HCT116 (cell line): Measurements from ENCODE around the gene CCDC158.

Experiments used
- CTCF ChIP-seq, 3 experiments: fragments of 200-600 bp in 1 of 3; sonication (generic) in 1 of 3; IDR thresholded peaks in 2 of 3; conservative IDR thresholded peaks in 1 of 3; 2 replicates each; pipeline ENCODE4 v1.5.1; 2012 to 2017; ENCODE audit warnings: low read depth in 2 of 3, low read length in 2 of 3, antibody characterized with exemption in 1 of 3, borderline replicate concordance in 1 of 3, control low read depth in 1 of 3, mild to moderate bottlenecking in 1 of 3, mixed read lengths in 1 of 3, mixed run types in 1 of 3, moderate library complexity in 1 of 3; ENCODE audit not compliant: insufficient read depth in 1 of 3
- MAX ChIP-seq: IDR thresholded peaks from 2 replicates; pipeline ENCODE4 v1.6.1; 2012
- POLR2A ChIP-seq: IDR thresholded peaks from 2 replicates; pipeline ENCODE4 v1.7.0; 2011; ENCODE audit warnings: borderline replicate concordance; ENCODE audit not compliant: insufficient read depth, insufficient read length; ENCODE audit errors: extremely low read depth
- RAD21 ChIP-seq: IDR thresholded peaks from 2 replicates; pipeline ENCODE4 v1.6.1; 2012; ENCODE audit warnings: low read depth, mild to moderate bottlenecking
- REST ChIP-seq: IDR thresholded peaks from 2 replicates; pipeline ENCODE4 v1.6.1; 2012; ENCODE audit warnings: low read depth
- TCF7L2 ChIP-seq: IDR thresholded peaks from 2 replicates; pipeline ENCODE4 v1.7.0; 2011; ENCODE audit warnings: borderline replicate concordance, inconsistent platforms; ENCODE audit not compliant: insufficient read depth, insufficient read length; ENCODE audit errors: extremely low read depth
- YY1 ChIP-seq: IDR thresholded peaks from 2 replicates; pipeline ENCODE4 v1.6.1; 2011; ENCODE audit warnings: low read length, low read depth, moderate library complexity, mild to moderate bottlenecking; ENCODE audit not compliant: insufficient replicate concordance; ENCODE audit errors: extremely low read depth
- ZBTB33 ChIP-seq: IDR thresholded peaks from 2 replicates; pipeline ENCODE4 v1.6.1; 2011; ENCODE audit warnings: mild to moderate bottlenecking, low read length, moderate library complexity; ENCODE audit not compliant: insufficient replicate concordance; ENCODE audit errors: extremely low read depth

GRCh38 chr4:76313547-76313946 is 107.4 kb downstream of the CCDC158 start:
- TF ChIP-seq CTCF (IDR thresholded peaks at IDR 0.05 in 2 of 3, conservative IDR thresholded peaks at IDR 0.05 in 1 of 3; ENCODE audit: borderline replicate concordance in 1 of 3, insufficient read depth in 1 of 3, low read depth in 2 of 3, low read length in 2 of 3): no peak
- no peak for TF ChIP-seq POLR2A
- no peak for TF ChIP-seq RAD21
- TF ChIP-seq MAX: no peak
- TF ChIP-seq REST: no peak
- TF ChIP-seq YY1: no peak
- no peak for TF ChIP-seq ZBTB33
- no peak for TF ChIP-seq TCF7L2
